GM21528 (cell line): Measurements from ENCODE around the gene SLC22A31.

Source experiments
- ATAC-seq: cut with Tn5 transposase; IDR thresholded peaks from one replicate; pipeline ENCODE4 v1.9.1; 2021; ENCODE audit warnings: mild to moderate bottlenecking, moderate library complexity; ENCODE audit not compliant: unreplicated experiment, low FRiP score

Gene SLC22A31

DNA sequence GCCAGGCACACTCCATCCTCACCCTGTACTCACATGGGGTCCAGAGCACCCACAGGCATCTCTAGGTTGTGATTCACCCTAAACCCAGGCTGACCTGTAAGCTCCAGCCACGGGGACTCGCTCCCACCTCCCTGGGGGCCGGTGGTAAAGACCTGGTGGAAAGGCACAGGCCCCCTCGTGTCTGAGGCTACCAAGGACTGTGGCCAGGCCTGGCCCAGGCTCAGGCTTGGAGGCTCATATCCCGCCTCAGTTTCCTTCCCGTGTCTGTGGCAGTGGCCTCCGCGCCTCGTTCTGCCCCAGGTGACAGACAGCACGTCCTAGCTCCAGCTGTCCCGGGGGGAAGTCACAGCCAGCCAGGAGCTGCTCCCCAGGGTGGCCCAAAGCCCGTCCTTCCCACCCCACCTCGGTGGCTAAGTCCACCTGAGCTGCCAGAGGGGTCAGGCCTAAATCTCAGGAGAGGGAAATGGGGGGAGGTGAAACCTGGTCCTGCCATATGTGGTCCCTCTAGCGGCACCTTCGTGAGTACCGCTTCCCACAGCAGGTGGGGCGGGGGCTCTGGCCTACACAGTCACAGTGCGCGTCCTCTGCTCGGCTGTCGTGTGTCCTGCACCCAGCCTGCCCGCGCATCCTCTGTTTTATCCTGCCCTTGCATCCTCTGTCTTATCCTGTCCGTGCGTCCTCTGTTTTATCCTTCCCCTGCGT, 16.2 kb downstream of the SLC22A31 start:
- ATAC-seq: no peak

DNA sequence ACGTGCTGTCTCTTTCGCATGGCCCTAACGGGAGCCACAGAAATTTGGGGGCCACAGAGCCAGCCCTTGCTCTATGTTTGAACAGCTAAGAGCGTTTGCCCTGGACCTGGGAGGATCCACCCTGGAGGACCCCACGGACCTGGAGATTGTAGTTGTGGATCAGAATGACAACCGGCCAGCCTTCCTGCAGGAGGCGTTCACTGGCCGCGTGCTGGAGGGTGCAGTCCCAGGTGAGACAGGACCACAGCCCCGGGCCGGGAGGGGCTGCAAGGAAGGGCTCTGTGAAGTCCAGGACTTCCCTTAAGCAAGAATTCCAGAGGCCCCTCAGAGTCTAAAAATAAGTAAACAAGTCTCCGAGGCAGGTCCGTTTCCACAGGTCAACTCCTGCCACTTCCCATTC, 16.9 kb downstream of the SLC22A31 start:
- no peak for ATAC-seq

DNA sequence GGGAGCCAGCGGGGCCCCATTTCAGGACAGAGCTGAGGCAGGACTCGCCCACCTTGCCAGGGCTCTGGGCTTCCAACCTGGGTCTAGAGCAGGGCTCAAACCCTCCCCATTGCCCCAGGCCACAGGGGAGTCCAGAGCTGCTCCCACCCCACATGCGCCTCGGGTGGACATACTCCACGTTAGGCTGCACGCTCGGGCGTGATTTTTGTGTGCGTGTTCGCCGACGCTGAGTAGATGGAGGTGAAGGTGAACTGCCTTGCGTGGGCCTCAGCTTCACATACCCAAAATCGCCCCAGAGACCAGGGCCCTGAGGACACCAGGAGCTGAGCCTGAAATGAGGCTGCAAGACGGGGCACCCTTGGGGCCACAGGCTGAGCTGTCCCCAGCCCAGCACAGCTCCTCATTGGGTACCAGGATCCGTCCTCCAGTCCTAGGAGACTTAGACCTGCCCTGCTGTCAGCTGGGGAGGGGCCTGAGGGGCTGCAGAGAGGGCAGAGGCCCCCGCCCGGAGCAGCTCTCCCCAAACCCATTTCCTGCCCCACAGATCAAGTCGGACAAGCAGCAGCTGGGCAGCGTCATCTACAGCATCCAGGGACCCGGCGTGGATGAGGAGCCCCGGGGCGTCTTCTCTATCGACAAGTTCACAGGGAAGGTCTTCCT, 20.6 kb downstream of the SLC22A31 start:
- ATAC-seq: no peak

DNA sequence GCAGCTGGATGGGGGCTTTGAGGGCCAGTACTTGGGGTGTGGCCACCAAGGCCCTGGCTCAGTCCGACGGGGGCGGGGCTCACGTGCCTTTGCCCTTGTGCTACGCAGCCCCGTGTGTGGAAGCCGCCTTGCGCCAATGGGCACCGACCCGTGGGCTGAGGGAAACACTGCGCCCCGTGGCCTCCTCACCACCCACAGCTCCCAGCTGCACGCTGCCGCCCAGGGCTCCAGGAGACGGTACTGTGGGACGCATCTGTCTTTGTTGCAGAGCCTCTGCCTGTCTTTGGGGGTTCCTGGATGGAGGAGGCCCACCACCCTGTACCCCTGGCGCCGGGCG, 21.2 kb downstream of the SLC22A31 start:
- ATAC-seq: no peak

DNA sequence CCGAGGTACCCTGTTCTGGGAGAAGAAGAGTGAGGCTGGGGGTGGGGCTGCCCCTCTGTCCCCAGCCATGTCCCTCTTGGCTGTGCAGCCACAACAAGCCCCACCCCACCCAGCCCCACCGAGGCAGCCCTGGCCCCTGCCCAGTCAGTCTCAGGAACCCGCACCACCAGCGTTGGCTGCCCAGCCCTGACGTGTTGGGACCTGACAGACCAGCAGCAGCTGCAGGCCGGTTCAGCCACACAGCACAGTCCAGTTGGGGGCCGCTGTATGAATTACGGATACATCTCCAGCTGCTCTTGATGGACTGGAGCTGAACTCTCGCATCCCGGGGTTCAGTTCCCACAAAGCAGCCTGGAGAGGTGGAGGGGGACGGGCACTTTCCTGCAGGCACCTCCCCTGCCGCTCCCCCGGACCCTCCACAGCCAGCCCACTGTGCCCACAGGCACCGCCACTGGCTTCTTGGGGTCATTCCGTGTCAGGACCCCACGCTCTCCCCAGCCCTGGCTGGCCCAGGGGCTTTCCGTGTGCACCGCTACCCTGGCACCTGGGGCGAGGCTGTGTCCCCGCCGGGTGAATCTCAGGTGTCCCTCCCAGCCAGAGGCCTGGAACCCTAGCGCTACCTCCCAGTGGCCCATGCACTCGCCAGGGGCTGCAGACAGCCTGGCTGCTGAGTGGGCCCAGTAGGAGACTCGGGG, 21.7 kb downstream of the SLC22A31 start:
- ATAC-seq: no peak

DNA sequence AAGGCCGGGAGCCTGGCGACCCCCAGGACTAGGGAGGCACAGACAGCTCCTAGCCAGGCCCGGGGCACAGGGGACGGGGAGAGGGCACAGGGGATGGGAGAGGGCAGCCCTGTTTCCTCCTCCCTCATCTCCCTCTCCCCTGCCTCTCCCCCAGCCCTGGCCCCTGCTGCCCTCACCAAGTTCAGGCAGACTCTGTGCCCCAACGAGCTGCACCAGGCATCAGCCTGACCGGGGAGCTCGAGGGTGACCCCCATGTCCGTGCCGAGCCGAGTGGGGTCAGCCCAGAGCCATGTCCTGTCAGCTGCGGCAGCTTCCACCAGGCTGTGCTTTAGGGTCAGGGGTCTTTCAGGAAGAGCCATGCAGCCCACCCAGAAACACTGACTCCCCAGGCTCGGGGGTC, 22.8 kb downstream of the SLC22A31 start:
- ATAC-seq: no peak

DNA sequence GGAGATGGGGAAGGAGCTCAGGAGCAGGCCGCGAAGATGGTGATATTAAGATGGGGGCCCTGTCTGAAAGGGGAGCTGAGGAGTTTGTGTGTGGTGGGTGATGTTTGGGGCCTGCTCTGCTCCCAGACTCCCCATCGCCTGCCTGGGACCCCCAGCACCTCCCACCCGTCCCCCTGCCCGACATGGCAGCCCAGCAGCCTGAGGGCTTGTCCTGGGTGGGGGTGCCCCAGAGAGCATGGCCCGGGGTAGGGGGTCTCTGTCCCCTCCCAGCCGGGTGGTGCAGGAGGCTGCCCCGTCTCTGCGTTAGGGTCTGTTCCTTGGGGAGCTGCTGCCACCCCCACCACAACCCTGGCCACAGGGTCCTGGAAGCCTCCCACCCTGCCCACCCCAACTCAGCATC, 23.6 kb downstream of the SLC22A31 start:
- no peak for ATAC-seq

DNA sequence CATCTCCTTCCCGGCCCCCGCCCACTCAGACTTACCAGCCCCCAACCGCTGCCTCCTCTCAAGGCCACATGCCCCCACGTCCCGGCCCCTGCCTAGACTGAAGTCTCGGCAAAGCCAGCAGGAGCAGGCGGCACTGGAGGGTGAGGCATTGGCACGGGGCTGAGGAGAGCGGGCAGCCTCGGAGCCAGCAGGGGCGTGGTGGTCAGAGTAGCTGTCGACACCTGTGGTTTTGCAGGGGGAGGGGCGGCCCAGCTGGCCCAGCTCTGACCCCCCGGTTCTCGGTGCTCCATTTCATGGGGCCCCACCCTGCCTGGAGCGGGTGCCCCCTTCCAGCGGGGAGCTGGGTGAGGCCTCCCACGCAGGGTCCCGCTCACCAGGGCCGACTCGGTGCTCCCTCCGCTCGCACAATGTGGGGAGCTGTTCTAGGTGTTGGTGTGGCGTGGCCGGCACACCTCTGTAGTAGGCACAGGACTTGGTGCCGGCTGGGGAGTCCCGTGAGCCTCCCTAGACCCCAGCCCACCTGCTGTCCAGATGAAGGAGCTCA, 24.1 kb downstream of the SLC22A31 start:
- ATAC-seq: no peak

DNA sequence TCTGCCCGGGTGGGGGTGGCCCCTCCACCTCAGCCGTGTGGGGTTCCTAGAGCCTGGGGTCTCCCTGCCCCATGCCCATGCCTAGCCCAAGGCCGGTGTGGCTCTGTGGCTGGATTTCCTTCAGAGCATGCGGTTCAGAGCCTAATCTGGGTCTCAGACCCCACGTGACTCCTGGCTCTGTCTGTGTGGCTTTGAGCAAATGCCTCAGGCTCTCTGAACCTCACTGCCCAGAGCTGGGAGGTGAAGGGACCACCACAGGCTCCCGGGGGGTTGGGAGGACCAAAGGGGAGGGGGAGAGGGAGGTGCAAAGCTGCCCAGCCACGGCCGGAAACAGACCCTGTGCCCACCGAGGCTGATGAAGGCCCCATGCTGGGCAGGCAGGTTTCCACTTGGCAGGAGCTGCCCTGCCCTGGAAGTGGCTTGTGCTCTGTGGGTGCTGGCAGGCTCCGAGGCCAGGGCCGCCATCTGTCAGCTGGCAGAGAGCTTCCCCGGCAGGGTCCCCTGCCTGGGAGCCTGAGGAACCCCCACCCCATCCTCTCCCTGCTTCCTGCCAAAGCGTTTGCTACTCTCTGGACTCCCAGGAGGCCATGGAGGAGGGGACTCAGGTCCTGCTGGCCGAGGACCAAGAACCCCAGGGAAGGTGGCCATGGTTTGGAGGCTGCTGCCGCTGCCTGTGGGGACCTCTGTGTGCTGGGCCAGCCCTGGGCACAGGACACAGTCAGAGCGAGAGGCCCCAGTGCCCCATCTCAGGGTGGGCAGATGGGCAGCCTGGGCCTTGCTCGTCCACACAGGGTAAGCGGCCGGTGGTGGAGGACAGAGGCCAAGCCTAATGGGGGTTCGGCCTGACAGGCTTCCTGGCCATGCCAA, 24.8 kb downstream of the SLC22A31 start:
- ATAC-seq: no peak

DNA sequence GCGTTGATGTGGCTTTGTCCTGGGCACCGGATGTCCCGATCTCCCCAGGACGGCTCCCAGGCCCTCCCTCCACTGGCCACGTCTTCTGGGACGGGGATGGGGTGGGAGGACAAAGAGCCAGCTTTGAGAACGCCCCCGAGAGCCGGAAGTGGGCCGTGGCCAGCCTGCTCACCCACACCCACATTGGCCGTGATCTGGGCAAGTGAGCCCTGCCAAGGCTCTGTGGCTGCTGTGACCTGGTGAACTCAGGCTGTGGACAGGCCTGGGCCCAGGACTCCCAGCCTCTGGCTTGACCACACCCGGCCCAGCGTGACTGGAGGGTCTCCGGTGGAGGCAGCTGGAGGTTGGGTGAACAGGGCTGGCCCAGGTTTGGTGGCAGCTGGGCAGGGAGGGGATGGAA, 25.5 kb downstream of the SLC22A31 start:
- ATAC-seq: no peak

DNA sequence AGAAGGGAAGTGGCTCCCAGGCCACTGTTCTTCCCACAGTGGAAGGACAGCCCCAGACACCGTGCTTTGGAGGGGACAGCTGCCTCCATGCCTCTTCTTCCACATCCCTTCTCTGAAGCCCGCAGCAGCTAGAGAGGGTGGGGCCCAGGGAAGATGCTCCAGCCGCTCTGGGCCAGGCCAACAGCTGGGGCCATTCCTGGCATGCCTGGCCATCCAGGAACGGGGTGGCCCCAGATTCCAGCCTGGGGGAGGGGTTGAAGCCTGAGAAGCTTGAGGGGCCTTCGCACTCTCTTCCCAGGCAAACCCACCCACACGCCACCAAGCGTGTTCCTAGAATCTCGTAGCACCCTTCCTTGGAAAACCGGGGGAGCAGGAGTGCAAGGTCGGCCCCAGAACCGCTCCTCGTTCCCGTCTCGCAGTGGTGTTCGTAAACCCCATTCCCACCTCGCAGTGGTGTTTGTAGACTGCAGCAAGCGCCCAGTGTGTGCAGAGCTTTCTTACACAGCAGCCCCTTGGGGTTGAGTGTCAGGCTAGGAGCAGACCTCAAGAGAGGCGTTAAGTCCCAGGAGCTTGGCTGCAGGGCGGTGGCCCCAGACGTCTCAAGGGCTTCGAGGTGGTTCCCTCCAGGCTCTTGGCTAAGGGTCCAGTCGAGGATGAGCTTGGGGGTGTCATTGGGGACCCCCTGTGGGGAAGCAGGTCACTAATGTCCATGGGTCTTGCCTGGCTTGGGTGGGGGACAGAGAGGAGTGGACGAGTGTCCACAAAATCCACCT, 26.1 kb downstream of the SLC22A31 start:
- no peak for ATAC-seq

DNA sequence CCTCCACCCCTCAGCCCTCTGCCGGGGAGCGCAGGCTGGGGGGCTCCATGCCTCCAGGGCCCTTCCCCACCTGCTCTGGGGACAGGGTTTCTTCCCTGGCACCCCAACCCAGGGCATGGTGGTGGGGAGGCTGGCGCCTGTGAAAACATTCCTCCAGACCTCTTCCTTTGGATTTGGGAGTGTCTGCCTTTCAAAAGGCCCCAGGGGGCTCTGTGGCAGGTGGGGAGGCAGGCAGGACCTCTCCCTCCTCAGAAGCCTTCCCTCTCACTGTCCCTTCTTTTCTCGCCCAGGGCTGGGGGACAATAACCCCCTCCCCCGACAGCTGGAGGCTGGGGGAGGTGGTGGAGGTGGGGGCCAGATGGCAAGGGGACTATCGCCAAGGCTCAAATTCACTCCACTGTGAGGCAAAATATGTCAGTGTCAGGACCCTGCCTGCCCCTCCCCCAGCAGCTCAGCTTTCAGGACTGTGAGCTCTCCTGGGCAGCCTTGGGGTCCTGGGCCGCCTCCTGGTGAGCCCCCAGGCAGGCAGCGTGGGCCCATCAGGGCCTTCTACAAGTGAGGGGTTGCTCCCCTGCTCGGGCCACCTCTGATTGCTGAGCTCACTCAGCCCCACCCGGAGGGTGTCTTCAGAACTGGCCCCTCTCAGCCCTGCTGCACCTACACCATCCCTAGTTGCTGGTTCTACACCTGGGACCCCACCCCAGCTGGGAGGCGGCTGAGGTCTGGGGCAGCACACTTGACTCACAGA, 27.0 kb downstream of the SLC22A31 start:
- ATAC-seq: no peak

DNA sequence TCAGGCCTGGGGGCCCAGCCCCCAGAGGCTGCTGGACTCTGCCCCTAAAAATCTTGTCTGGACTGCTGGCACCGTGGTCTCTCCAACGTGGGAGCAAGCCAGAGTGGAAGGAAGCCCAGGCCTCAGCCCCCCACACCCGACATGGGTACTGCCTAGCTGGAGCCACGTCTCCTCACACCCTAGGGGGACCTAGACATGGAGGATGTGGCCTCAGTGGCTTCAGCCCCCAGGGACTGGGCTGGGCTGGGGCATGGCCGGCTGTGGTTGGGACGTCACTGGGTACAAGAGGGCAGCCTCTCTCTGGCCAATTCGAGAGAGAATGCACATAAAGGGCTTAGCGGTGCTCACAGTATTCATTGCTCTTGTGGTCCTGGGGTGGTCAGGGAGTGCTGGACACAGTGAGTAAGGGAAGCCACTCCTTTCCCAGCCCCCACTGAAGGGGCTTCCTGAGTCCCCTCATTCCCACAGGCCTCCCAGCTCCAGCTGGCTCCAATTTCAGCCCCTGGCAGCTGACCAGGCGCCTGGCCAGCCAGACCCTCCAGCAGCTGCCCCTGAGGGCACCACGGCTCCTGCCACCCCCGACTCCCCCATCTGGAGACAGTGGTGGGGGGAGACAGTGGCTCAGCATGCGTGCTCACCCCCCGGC, 27.7 kb downstream of the SLC22A31 start:
- no peak for ATAC-seq

DNA sequence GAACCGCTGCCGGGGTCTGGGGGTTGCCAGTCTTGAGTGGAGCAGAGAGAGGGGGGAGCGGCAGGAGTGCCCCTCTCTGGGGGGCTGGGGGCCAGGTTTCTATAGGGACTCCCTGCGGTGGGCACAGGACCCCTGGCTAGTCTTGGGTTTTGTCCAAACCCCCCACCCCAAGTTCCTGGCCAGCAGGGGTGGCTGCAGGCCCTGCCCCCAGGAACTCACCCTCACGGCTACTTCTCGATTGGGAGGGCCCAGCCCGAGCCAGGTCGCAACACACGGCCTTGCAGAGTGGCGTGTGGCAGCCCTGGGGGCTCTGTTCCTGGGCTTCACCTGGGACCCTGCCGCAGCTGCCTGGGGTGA, 28.2 kb downstream of the SLC22A31 start:
- no peak for ATAC-seq

DNA sequence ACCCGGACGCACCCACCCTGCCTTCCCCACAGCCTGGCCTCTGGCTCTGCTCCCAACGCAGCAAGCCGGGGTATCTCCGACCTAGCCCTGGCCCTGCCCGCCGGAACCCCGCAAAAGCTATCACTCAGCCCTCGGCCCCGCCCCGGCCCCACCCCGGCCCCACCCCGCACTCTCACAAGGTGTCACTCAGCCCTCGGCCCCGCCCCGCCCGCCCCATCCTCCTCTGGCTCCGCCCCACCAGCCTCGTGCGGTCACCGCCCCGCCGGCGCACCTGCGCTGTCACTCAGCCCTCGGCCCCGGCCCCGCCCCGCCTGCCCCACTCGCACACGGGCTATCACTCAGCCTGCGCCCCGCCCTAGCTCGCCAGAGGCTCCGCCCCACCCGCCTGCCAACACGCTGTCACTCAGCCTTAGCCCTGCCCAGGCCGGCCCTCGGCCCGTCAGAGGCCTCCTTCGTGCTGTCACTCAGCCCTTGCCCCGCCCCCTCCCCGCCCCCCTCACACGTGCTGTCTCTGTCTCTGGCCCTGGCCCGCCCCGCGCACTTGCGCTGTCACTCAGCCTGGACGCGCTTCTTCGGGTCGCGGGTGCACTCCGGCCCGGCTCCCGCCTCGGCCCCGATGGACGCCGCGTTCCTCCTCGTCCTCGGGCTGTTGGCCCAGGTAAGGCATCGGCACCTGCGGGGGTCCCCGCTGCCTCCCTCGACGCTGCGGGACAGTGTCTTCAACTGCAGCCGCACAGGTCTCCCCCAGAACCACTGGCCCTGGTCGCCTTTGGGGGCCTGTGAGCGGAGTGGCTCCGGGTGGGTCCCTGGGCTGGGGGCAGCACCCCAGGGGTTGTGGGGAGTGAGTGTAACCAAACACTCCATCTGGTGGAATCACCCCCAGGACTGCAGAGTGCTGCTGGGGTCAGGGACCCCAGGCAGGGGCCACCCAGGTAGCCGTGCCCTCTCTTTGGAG, 28.8 kb downstream of the SLC22A31 start, which contains the start of gene CDH15:
Gene CDH15, plus strand, starts transcription at position 533 of the 955 bp plus-strand sequence. Its CDS starts 84 bp downstream, at position 617.
- ATAC-seq: peak; percentile 64

DNA sequence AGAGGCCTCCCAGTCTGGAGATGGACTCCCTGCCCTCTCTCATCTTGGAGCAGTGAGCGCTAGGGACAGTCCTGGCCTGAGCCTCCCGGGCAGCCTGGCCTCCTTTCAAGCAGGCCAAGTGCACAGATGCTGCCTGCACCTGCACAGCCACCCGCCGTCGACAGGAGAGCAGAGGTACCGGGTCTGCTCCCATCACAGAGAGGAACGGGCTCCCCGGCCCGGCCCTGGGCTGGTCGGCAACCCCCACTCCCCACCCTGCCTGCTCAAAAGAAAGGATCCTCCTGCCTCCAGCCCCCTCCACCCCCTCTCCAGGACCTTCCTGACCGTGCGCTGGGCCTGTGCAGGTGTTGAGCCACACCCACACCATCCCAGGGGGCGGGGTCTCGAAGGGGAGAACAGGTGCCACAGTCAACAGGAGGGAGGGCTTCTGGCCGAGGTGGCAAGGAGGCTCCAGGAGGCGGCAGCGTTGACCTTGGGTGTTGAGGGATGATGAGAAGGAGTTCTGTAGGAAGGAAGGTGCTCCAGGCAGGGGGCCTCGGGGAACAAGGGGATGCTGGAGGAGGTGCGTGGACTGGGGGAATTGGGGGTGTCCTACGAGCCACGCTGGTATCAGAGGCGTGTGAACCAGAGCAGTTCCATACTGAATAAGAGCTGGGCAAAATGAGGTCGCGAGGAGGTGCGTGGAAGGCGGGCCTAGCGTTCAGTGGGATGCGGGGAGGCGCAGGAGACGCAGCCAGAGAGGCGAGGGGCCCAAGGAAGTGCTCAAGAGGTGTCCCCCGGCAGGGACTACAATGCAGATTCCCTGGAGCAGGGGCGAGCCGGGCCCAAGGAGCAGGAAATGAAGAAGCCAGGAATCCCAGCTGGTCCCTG, 29.8 kb downstream of the SLC22A31 start:
- no peak for ATAC-seq

DNA sequence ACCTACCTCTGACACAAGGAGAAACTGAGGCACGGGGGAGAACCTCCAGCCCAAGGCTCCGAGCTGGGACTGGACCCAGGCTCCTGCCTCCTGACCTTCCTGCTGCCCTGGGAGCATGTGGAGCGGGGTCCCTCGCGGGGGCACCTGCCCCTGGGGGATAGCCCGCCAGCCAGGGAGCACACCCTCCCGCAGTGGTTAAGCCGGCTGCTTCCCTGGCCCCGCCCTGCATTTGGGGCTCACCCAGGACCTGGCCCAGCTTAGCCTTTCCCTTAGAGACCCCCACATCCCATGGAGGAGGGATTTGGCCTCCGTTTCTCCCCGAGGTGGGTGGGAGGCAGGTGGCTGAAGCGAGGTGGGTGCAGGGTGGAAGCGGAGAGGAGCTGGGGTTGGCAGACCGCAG, 30.6 kb downstream of the SLC22A31 start:
- ATAC-seq: no peak
